ENCODE measurements around the gene ADGRD1.

GRCh38 chr12:131049549-131050339 is 96.0 kb downstream of the ADGRD1 start:
- TF ChIP-seq FOXM1 (IDR thresholded peaks at IDR 0.05; ENCODE audit: low read depth) (no peak), RCOR1 (IDR thresholded peaks at IDR 0.05; ENCODE audit: low read length) (no peak), EP300 (IDR thresholded peaks at IDR 0.05; ENCODE audit: borderline replicate concordance in 1 of 2, low read depth in 1 of 2, low read length in 1 of 2) (no peak), CTCF (IDR thresholded peaks at IDR 0.05) (no peak), CHD2 (IDR thresholded peaks at IDR 0.05; ENCODE audit: low read length, partially characterized antibody) (no peak), JUND (IDR thresholded peaks at IDR 0.05) (no peak), POLR2AphosphoS5 (IDR thresholded peaks at IDR 0.05; ENCODE audit: low read depth, low read length) (no peak), RAD21 (IDR thresholded peaks at IDR 0.05; ENCODE audit: low read length) (no peak), YY1 (IDR thresholded peaks at IDR 0.05; ENCODE audit: low read depth) (no peak), GABPA (IDR thresholded peaks at IDR 0.05; ENCODE audit: low read depth) (no peak)

Measured in SK-N-SH (cell line).